Hepatocyte (in vitro differentiated cells): ENCODE measurements around the gene ADAM12. TPM values are rescaled to one million over a fixed set of nuclear protein-coding genes. Genes with fewer than 3 reads are reported as not detected.

Experiments
- DNase-seq: peaks from one replicate; pipeline ENCODE4 v3.0.0-alpha.2; 2016; ENCODE audit warnings: low spot score
- H2AFZ ChIP-seq: fragments of 200-600 bp; sonication (generic); 2 replicates; pipeline ENCODE4 v1.6.0; 2016; ENCODE audit warnings: antibody characterized with exemption, mild to moderate bottlenecking
- H3K27ac ChIP-seq: fragments of 200-600 bp; sonication (generic); 2 replicates; pipeline ENCODE4 v1.5.1; 2016; ENCODE audit warnings: mild to moderate bottlenecking
- H3K27me3 ChIP-seq: fragments of 200-600 bp; sonication (generic); 2 replicates; pipeline ENCODE4 v1.6.1; 2016
- H3K36me3 ChIP-seq: fragments of 200-600 bp; sonication (generic); replicated peaks from 2 replicates; pipeline ENCODE4 v1.5.1; 2016; ENCODE audit warnings: low read depth; ENCODE audit not compliant: insufficient read depth
- H3K4me1 ChIP-seq: fragments of 200-600 bp; sonication (generic); 2 replicates; pipeline ENCODE4 v1.5.1; 2016; ENCODE audit warnings: mild to moderate bottlenecking, moderate library complexity; ENCODE audit not compliant: insufficient read depth
- H3K4me2 ChIP-seq: fragments of 200-600 bp; sonication (generic); 2 replicates; pipeline ENCODE4 v1.6.0; 2016
- H3K4me3 ChIP-seq: fragments of 200-600 bp; sonication (generic); 2 replicates; pipeline ENCODE4 v1.5.1; 2016; ENCODE audit warnings: mild to moderate bottlenecking
- H3K79me2 ChIP-seq: fragments of 200-600 bp; sonication (generic); 2 replicates; pipeline ENCODE4 v1.6.0; 2017; ENCODE audit warnings: mild to moderate bottlenecking
- H3K9me2 ChIP-seq: fragments of 200-600 bp; sonication (generic); replicated peaks from 2 replicates; pipeline ENCODE4 v1.6.0; 2017; ENCODE audit warnings: mild to moderate bottlenecking; ENCODE audit not compliant: insufficient read depth
- H3K9me3 ChIP-seq: fragments of 200-600 bp; sonication (generic); 2 replicates; pipeline ENCODE4 v1.5.1; 2016; ENCODE audit warnings: low read depth, mild to moderate bottlenecking
- H4K20me1 ChIP-seq: fragments of 200-600 bp; sonication (generic); 2 replicates; pipeline ENCODE4 v1.6.0; 2016; ENCODE audit warnings: mild to moderate bottlenecking; ENCODE audit not compliant: insufficient read depth, poor library complexity, severe bottlenecking
- EZH2 ChIP-seq: fragments of 200-600 bp; sonication (generic); IDR thresholded peaks from 2 replicates; pipeline ENCODE4 v1.6.1; 2016; ENCODE audit warnings: antibody characterized with exemption, mild to moderate bottlenecking, borderline replicate concordance
- EZH2phosphoT487 ChIP-seq: fragments of 200-600 bp; sonication (generic); IDR thresholded peaks from one replicate; pipeline ENCODE4 v1.6.1; 2018; ENCODE audit warnings: antibody characterized with exemption, mild to moderate bottlenecking, low read depth, moderate library complexity; ENCODE audit not compliant: unreplicated experiment, severe bottlenecking
- WGBS: methylation state at CpG from one replicate; pipeline ENCODE4 v1.1.6; 2016; ENCODE audit warnings: low lambda C conversion rate; ENCODE audit errors: missing lambda C conversion rate; 5-methylcytosine and 5-hydroxymethylcytosine counted together
- polyA plus RNA-seq: library from polyadenylated mRNA; unstranded; fragments of >200 nt; fragmentation: Nextera tagmentation; extraction: Ambion mirVana; gene quantifications from 2 replicates; pipeline ENCODE4 v1.2.1, GENCODE V29; 2016
- total RNA-seq: library from RNA; depleted of rRNA; stranded (reverse); fragments of >200 nt; gene quantifications from 2 replicates; pipeline ENCODE4 v1.2.3, GENCODE V29; 2014
- TF ChIP-seq, protein P1 (sequence below): fragments of 200-600 bp; sonication (generic); IDR thresholded peaks from 2 replicates; pipeline ENCODE4 v1.5.1; 2016; ENCODE audit warnings: antibody characterized with exemption, mild to moderate bottlenecking; ENCODE audit not compliant: poor library complexity

The ADAM12 gene
- total and polyA plus RNA-seq, 2 experiments from 2014 or later: 4.9 to 11.3 TPM

GRCh38 chr10:126402721-126403695 is 14.7 kb upstream of the ADAM12 start:
- Histone ChIP-seq H3K27ac (no peak overlapping the region), H4K20me1 (no peaks in the 10 kb centered on the region), H3K4me2 (no peak overlapping the region), H3K27me3 (peaks cover 9% of the 10 kb centered on the region), H3K9me2 (no peaks in the 10 kb centered on the region), H3K4me1 (no peaks in the 10 kb centered on the region), H3K4me3 (no peak overlapping the region), H2AFZ (no peak overlapping the region), H3K9me3 (no peaks in the 10 kb centered on the region), H3K36me3 (no peaks in the 10 kb centered on the region), H3K79me2 (no peaks in the 10 kb centered on the region)
- no peak for TF ChIP-seq EZH2
- no peak for TF ChIP-seq EZH2phosphoT487
- TF ChIP-seq, protein P1, sequence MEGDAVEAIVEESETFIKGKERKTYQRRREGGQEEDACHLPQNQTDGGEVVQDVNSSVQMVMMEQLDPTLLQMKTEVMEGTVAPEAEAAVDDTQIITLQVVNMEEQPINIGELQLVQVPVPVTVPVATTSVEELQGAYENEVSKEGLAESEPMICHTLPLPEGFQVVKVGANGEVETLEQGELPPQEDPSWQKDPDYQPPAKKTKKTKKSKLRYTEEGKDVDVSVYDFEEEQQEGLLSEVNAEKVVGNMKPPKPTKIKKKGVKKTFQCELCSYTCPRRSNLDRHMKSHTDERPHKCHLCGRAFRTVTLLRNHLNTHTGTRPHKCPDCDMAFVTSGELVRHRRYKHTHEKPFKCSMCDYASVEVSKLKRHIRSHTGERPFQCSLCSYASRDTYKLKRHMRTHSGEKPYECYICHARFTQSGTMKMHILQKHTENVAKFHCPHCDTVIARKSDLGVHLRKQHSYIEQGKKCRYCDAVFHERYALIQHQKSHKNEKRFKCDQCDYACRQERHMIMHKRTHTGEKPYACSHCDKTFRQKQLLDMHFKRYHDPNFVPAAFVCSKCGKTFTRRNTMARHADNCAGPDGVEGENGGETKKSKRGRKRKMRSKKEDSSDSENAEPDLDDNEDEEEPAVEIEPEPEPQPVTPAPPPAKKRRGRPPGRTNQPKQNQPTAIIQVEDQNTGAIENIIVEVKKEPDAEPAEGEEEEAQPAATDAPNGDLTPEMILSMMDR: no peak
- 63% methylated on average over 7 of the region's 7 CpGs for WGBS
- no peak for DNase-seq

GRCh38 chr10:126400641-126401040 is 12.4 kb upstream of the ADAM12 start:
- Histone ChIP-seq H3K4me3 (no peak overlapping the region), H3K27me3 (peaks cover 9% of the 10 kb centered on the region), H3K9me2 (no peaks in the 10 kb centered on the region), H4K20me1 (no peaks in the 10 kb centered on the region), H3K9me3 (no peaks in the 10 kb centered on the region), H3K4me1 (no peaks in the 10 kb centered on the region), H2AFZ (no peak overlapping the region), H3K36me3 (no peaks in the 10 kb centered on the region), H3K4me2 (no peak overlapping the region), H3K79me2 (no peaks in the 10 kb centered on the region), H3K27ac (no peak overlapping the region)
- no peak for DNase-seq
- TF ChIP-seq, protein P1: no peak
- no peak for TF ChIP-seq EZH2phosphoT487
- TF ChIP-seq EZH2: no peak
- WGBS: 80% methylated on average over 4 of the region's 4 CpGs

- H3K4me3 ChIP-seq: no peak overlapping the region
- H3K79me2 ChIP-seq: no peaks in the 10 kb centered on the region
- H3K27ac ChIP-seq: no peak overlapping the region
- DNase-seq: no peak
- no peak overlapping the region for H3K4me2 ChIP-seq
- peaks cover 9% of the 10 kb centered on the region for H3K27me3 ChIP-seq
- H2AFZ ChIP-seq: no peak overlapping the region
- H4K20me1 ChIP-seq: no peaks in the 10 kb centered on the region
- H3K4me1 ChIP-seq: no peaks in the 10 kb centered on the region
- 51% methylated on average over 4 of the region's 4 CpGs for WGBS
- no peak for TF ChIP-seq EZH2
- TF ChIP-seq, protein P1: no peak
- H3K9me3 ChIP-seq: no peaks in the 10 kb centered on the region
- H3K36me3 ChIP-seq: no peaks in the 10 kb centered on the region
- no peaks in the 10 kb centered on the region for H3K9me2 ChIP-seq
These were observed 10.6 kb upstream of the ADAM12 start for GRCh38 chr10:126398924-126399323.
